Mesenchymal stem cell (in vitro differentiated cells and primary cell): ENCODE results near the gene FBXL17.

ENCODE experiments used
- DNase-seq: peaks from one replicate; pipeline ENCODE4 v3.0.0-alpha.2; 2013
- H2AFZ ChIP-seq: one replicate; pipeline ENCODE4 v1.6.1; 2013; ENCODE audit warnings: low read depth, mild to moderate bottlenecking, control low read depth, inconsistent platforms, low read length, moderate library complexity
- H2AK5ac ChIP-seq: 2 replicates; pipeline ENCODE4 v1.6.1; 2013; ENCODE audit warnings: low read length, moderate library complexity, mild to moderate bottlenecking, inconsistent platforms; ENCODE audit not compliant: severe bottlenecking
- H2BK120ac ChIP-seq: one replicate; pipeline ENCODE4 v1.6.1; 2013; ENCODE audit warnings: low read depth, mild to moderate bottlenecking, inconsistent platforms, low read length, moderate library complexity
- H2BK12ac ChIP-seq, 2 experiments: one replicate each; pipeline ENCODE4 v1.6.1; 2013; ENCODE audit warnings: inconsistent platforms in 2 of 2, low read length in 2 of 2, mild to moderate bottlenecking in 2 of 2, moderate library complexity in 2 of 2, control low read depth in 1 of 2
- H2BK15ac ChIP-seq: one replicate; pipeline ENCODE4 v1.6.1; 2013; ENCODE audit warnings: mild to moderate bottlenecking, low read depth, inconsistent platforms; ENCODE audit not compliant: poor library complexity, severe bottlenecking
- H2BK5ac ChIP-seq: 2 replicates; pipeline ENCODE4 v1.6.1; 2013; ENCODE audit warnings: low read depth, mild to moderate bottlenecking, low read length, control low read depth, inconsistent platforms; ENCODE audit not compliant: poor library complexity, severe bottlenecking
- H3K14ac ChIP-seq, 2 experiments: one replicate each; pipeline ENCODE4 v1.6.1; 2013; ENCODE audit warnings: inconsistent platforms in 2 of 2, low read length in 2 of 2, control low read depth in 1 of 2, mild to moderate bottlenecking in 1 of 2, moderate library complexity in 1 of 2
- H3K18ac ChIP-seq, 2 experiments: one replicate each; pipeline ENCODE4 v1.6.1; 2013; ENCODE audit warnings: inconsistent platforms in 2 of 2, low read length in 2 of 2, control low read depth in 1 of 2, low read depth in 1 of 2, mild to moderate bottlenecking in 1 of 2
- H3K23ac ChIP-seq, 2 experiments: one replicate each; pipeline ENCODE4 v1.6.1; 2013; ENCODE audit warnings: inconsistent platforms in 2 of 2, low read length in 2 of 2, mild to moderate bottlenecking in 2 of 2, moderate library complexity in 2 of 2, control low read depth in 1 of 2
- H3K27ac ChIP-seq: 2 replicates; pipeline ENCODE4 v1.5.1; 2013; ENCODE audit warnings: mild to moderate bottlenecking, moderate library complexity, low read length, control low read depth, inconsistent platforms; ENCODE audit not compliant: poor library complexity, severe bottlenecking
- H3K27me3 ChIP-seq, 2 experiments: 2 replicates each; pipeline versions ENCODE4 v1.6.1 to v1.7.0; 2013; ENCODE audit warnings: low read length in 2 of 2, mild to moderate bottlenecking in 2 of 2, moderate library complexity in 2 of 2, control low read depth in 1 of 2, inconsistent platforms in 1 of 2; ENCODE audit not compliant: control insufficient read depth in 1 of 2, insufficient read depth in 1 of 2
- H3K36me3 ChIP-seq, 2 experiments: 2 replicates each; pipeline versions ENCODE4 v1.6.1 to v1.7.0; 2013; ENCODE audit warnings: low read length in 2 of 2, control low read depth in 1 of 2, inconsistent platforms in 1 of 2, low read depth in 1 of 2, mild to moderate bottlenecking in 1 of 2; ENCODE audit not compliant: insufficient read depth in 2 of 2, control insufficient read depth in 1 of 2
- H3K4ac ChIP-seq, 2 experiments: one replicate each; pipeline ENCODE4 v1.6.1; 2013; ENCODE audit warnings: inconsistent platforms in 2 of 2, low read length in 2 of 2, mild to moderate bottlenecking in 2 of 2, moderate library complexity in 2 of 2, control low read depth in 1 of 2, low read depth in 1 of 2
- H3K4me1 ChIP-seq: 2 replicates; pipeline ENCODE4 v1.6.1; 2013; ENCODE audit warnings: low read depth, low read length, control low read depth; ENCODE audit not compliant: control insufficient read depth, insufficient read depth
- H3K4me2 ChIP-seq: 2 replicates; pipeline ENCODE4 v1.6.1; 2013; ENCODE audit warnings: low read length, mild to moderate bottlenecking, inconsistent platforms; ENCODE audit not compliant: poor library complexity, severe bottlenecking
- H3K4me3 ChIP-seq, 2 experiments: 2 replicates each; pipeline versions ENCODE4 v1.5.1 to v1.7.0; 2013; ENCODE audit warnings: low read length in 2 of 2, mild to moderate bottlenecking in 2 of 2, control low read depth in 1 of 2, low read depth in 1 of 2; ENCODE audit not compliant: insufficient read depth in 1 of 2
- H3K79me1 ChIP-seq: replicated peaks from 2 replicates; pipeline ENCODE4 v1.6.1; 2013; ENCODE audit warnings: mild to moderate bottlenecking, control low read depth, low read length, inconsistent platforms; ENCODE audit not compliant: poor library complexity, severe bottlenecking
- H3K9ac ChIP-seq: 2 replicates; pipeline ENCODE4 v1.7.0; 2013; ENCODE audit warnings: mild to moderate bottlenecking, low read length, moderate library complexity
- H3K9me3 ChIP-seq: 2 replicates; pipeline ENCODE4 v1.7.0; 2013; ENCODE audit warnings: mild to moderate bottlenecking, low read length; ENCODE audit not compliant: control insufficient read depth
- H4K8ac ChIP-seq: one replicate; pipeline ENCODE4 v1.6.1; 2013; ENCODE audit warnings: inconsistent platforms, mild to moderate bottlenecking, low read length, moderate library complexity
- H4K91ac ChIP-seq: one replicate; pipeline ENCODE4 v1.6.1; 2013; ENCODE audit warnings: mild to moderate bottlenecking, low read length, inconsistent platforms
- WGBS: methylation state at CpG from one replicate; pipeline ENCODE4 v1.1.7; 2013; ENCODE audit warnings: mixed read lengths; 5-methylcytosine and 5-hydroxymethylcytosine counted together

The FBXL17 gene

GRCh38 chr5:107957051-107957450, 424.8 kb downstream of the FBXL17 start:
- H3K36me3 ChIP-seq: no peaks in the 10 kb centered on the region
- no peak overlapping the region for H3K14ac ChIP-seq
- H3K9ac ChIP-seq: no peak overlapping the region
- no peak overlapping the region for H2BK12ac ChIP-seq
- no peak overlapping the region for H3K4me3 ChIP-seq
- H3K9me3 ChIP-seq: no peaks in the 10 kb centered on the region
- no peak overlapping the region for H3K4me2 ChIP-seq
- no peak overlapping the region for H3K18ac ChIP-seq
- H2AFZ ChIP-seq: no peak overlapping the region
- H2BK5ac ChIP-seq: no peak overlapping the region
- no peak for DNase-seq
- 93% methylated on average over 3 of the region's 3 CpGs for whole genome bisulfite sequencing
- no peak overlapping the region for H2AK5ac ChIP-seq
- no peaks in the 10 kb centered on the region for H3K79me1 ChIP-seq
- no peak overlapping the region for H3K27ac ChIP-seq
- H4K91ac ChIP-seq: no peak overlapping the region
- H3K27me3 ChIP-seq: no peaks in the 10 kb centered on the region
- no peak overlapping the region for H3K4ac ChIP-seq
- no peak overlapping the region for H3K23ac ChIP-seq
- no peak overlapping the region for H4K8ac ChIP-seq
- H2BK120ac ChIP-seq: no peak overlapping the region
- H2BK15ac ChIP-seq: no peak overlapping the region
- no peaks in the 10 kb centered on the region for H3K4me1 ChIP-seq

- Histone ChIP-seq H3K18ac (no peak overlapping the region), H3K4ac (no peak overlapping the region), H3K79me1 (no peaks in the 10 kb centered on the region), H3K27ac (no peak overlapping the region), H3K4me2 (no peak overlapping the region), H3K9ac (no peak overlapping the region), H2BK5ac (no peak overlapping the region), H3K23ac (no peak overlapping the region), H3K4me1 (no peaks in the 10 kb centered on the region), H3K27me3 (no peaks in the 10 kb centered on the region), H2AFZ (no peak overlapping the region), H4K91ac (no peak overlapping the region), H2BK12ac (no peak overlapping the region), H2BK15ac (no peak overlapping the region), H3K9me3 (no peaks in the 10 kb centered on the region), H2AK5ac (no peak overlapping the region), H3K36me3 (no peaks in the 10 kb centered on the region), H2BK120ac (no peak overlapping the region), H4K8ac (no peak overlapping the region), H3K4me3 (no peak overlapping the region), H3K14ac (no peak overlapping the region)
- DNase-seq: no peak
- 36% methylated on average over 3 of the region's 3 CpGs for WGBS
Observed at GRCh38 chr5:107955321-107955720, 426.6 kb downstream of the FBXL17 start.

GRCh38 chr5:107954254-107954653, 427.6 kb downstream of the FBXL17 start:
- Histone ChIP-seq H3K9me3 (no peaks in the 10 kb centered on the region), H2BK12ac (no peak overlapping the region), H2BK15ac (no peak overlapping the region), H3K14ac (no peak overlapping the region), H3K4me2 (no peak overlapping the region), H3K27ac (no peak overlapping the region), H3K4me3 (no peak overlapping the region), H2BK5ac (no peak overlapping the region), H3K23ac (no peak overlapping the region), H2AK5ac (no peak overlapping the region), H3K36me3 (no peaks in the 10 kb centered on the region), H2BK120ac (no peak overlapping the region), H3K4me1 (no peaks in the 10 kb centered on the region), H3K18ac (no peak overlapping the region), H3K79me1 (no peaks in the 10 kb centered on the region), H4K8ac (no peak overlapping the region), H2AFZ (no peak overlapping the region), H3K27me3 (no peaks in the 10 kb centered on the region), H4K91ac (no peak overlapping the region), H3K4ac (no peak overlapping the region), H3K9ac (no peak overlapping the region)
- DNase-seq: no peak

GRCh38 chr5:107952450-107952849, 429.4 kb downstream of the FBXL17 start:
- H3K4me1 ChIP-seq: no peaks in the 10 kb centered on the region

More at GRCh38 chr5:107952450-107952849, 429.4 kb downstream of the FBXL17 start:
- H3K9ac ChIP-seq: no peak overlapping the region
- DNase-seq: no peak
- H3K4me2 ChIP-seq: no peak overlapping the region
- H2AFZ ChIP-seq: no peak overlapping the region
- H2BK120ac ChIP-seq: no peak overlapping the region
- H4K91ac ChIP-seq: no peak overlapping the region
- H3K18ac ChIP-seq: no peak overlapping the region
- H4K8ac ChIP-seq: no peak overlapping the region
- no peak overlapping the region for H3K23ac ChIP-seq
- H2BK15ac ChIP-seq: no peak overlapping the region
- no CpG with 5 or more reads among the region's 4 CpGs for WGBS
- no peak overlapping the region for H2BK5ac ChIP-seq
- no peak overlapping the region for H2BK12ac ChIP-seq
- no peaks in the 10 kb centered on the region for H3K79me1 ChIP-seq
- no peak overlapping the region for H3K4me3 ChIP-seq
- H3K9me3 ChIP-seq: no peaks in the 10 kb centered on the region
- no peaks in the 10 kb centered on the region for H3K27me3 ChIP-seq
- H3K14ac ChIP-seq: no peak overlapping the region
- H3K27ac ChIP-seq: no peak overlapping the region
- no peak overlapping the region for H3K4ac ChIP-seq
- H2AK5ac ChIP-seq: no peak overlapping the region
- no peaks in the 10 kb centered on the region for H3K36me3 ChIP-seq
